BLaER1 (cell line): ENCODE measurements around the gene ADCY10.

Experiments
- H3K27ac ChIP-seq: shearing (Covaris generic); formaldehyde crosslinking; 2 replicates; pipeline ENCODE4 v1.8.1; 2022
- H3K27me3 ChIP-seq: shearing (Covaris generic); formaldehyde crosslinking; 2 replicates; pipeline ENCODE4 v1.8.1; 2022
- H3K36me3 ChIP-seq: shearing (Covaris generic); formaldehyde crosslinking; 2 replicates; pipeline ENCODE4 v1.8.1; 2022
- H3K4me1 ChIP-seq: shearing (Covaris generic); formaldehyde crosslinking; 2 replicates; pipeline ENCODE4 v1.8.1; 2022
- H3K4me2 ChIP-seq: shearing (Covaris generic); formaldehyde crosslinking; 2 replicates; pipeline ENCODE4 v1.8.1; 2022
- H3K4me3 ChIP-seq: shearing (Covaris generic); formaldehyde crosslinking; 2 replicates; pipeline ENCODE4 v1.8.1; 2022
- H3K9ac ChIP-seq: shearing (Covaris generic); formaldehyde crosslinking; 2 replicates; pipeline ENCODE4 v1.8.1; 2022
- H3K9me3 ChIP-seq: shearing (Covaris generic); formaldehyde crosslinking; 2 replicates; pipeline ENCODE4 v1.8.1; 2022
- H4K20me1 ChIP-seq: shearing (Covaris generic); formaldehyde crosslinking; 2 replicates; pipeline ENCODE4 v1.8.1; 2022
- Cebpa-rat ChIP-seq: shearing (Covaris generic); IDR thresholded peaks from 2 replicates; pipeline ENCODE4 v1.8.1; 2022

Gene ADCY10

GRCh38 chr1:167912294-167912693 lies 1.6 kb downstream of the ADCY10 start:
- no peak overlapping the region for H3K4me3 ChIP-seq
- no peak overlapping the region for H3K9ac ChIP-seq
- no peaks in the 10 kb centered on the region for H3K4me1 ChIP-seq
- H4K20me1 ChIP-seq, result no peaks in the 10 kb centered on the region
- H3K4me2 ChIP-seq, result no peak overlapping the region
- H3K36me3 ChIP-seq, result peaks cover 20% of the 10 kb centered on the region
- no peak overlapping the region for H3K27ac ChIP-seq
- TF ChIP-seq Cebpa-rat, result no peak
- no peaks in the 10 kb centered on the region for H3K27me3 ChIP-seq
- H3K9me3 ChIP-seq, result peaks cover 18% of the 10 kb centered on the region

- H3K36me3 ChIP-seq, result peaks cover 15% of the 10 kb centered on the region
- H3K27ac ChIP-seq, result no peak overlapping the region
Observed at GRCh38 chr1:167911413-167911812, 2.5 kb downstream of the ADCY10 start.

GRCh38 chr1:167910530-167910929 lies 3.4 kb downstream of the ADCY10 start:
- peaks cover 7% of the 10 kb centered on the region for H3K36me3 ChIP-seq
- peaks cover 18% of the 10 kb centered on the region for H3K9me3 ChIP-seq
- H3K27ac ChIP-seq, result no peak overlapping the region
- H3K4me2 ChIP-seq, result no peak overlapping the region
- H3K27me3 ChIP-seq, result no peaks in the 10 kb centered on the region
- H3K4me3 ChIP-seq, result no peak overlapping the region
- no peaks in the 10 kb centered on the region for H4K20me1 ChIP-seq
- no peaks in the 10 kb centered on the region for H3K4me1 ChIP-seq
- no peak overlapping the region for H3K9ac ChIP-seq
- no peak for TF ChIP-seq Cebpa-rat

More at GRCh38 chr1:167911413-167911812, 2.5 kb downstream of the ADCY10 start:
- H3K4me2 ChIP-seq, result no peak overlapping the region
- peaks cover 18% of the 10 kb centered on the region for H3K9me3 ChIP-seq
- no peak overlapping the region for H3K4me3 ChIP-seq
- no peak overlapping the region for H3K9ac ChIP-seq
- H3K27me3 ChIP-seq, result no peaks in the 10 kb centered on the region
- no peaks in the 10 kb centered on the region for H4K20me1 ChIP-seq
- TF ChIP-seq Cebpa-rat, result no peak
- no peaks in the 10 kb centered on the region for H3K4me1 ChIP-seq

- H3K4me3 ChIP-seq, result no peak overlapping the region
- H3K36me3 ChIP-seq, result peaks cover 5% of the 10 kb centered on the region; the same call in 1 of the 2 replicates
- no peak overlapping the region for H3K4me2 ChIP-seq
- H3K9me3 ChIP-seq, result peaks cover 18% of the 10 kb centered on the region
- no peak overlapping the region for H3K27ac ChIP-seq
- no peak overlapping the region for H3K9ac ChIP-seq
- no peaks in the 10 kb centered on the region for H3K27me3 ChIP-seq
- H3K4me1 ChIP-seq, result no peaks in the 10 kb centered on the region
- H4K20me1 ChIP-seq, result no peaks in the 10 kb centered on the region
- TF ChIP-seq Cebpa-rat, result no peak
Observed at GRCh38 chr1:167909691-167910180, 4.2 kb downstream of the ADCY10 start.

- no peak for TF ChIP-seq Cebpa-rat
- Histone ChIP-seq H4K20me1 (no peaks in the 10 kb centered on the region), H3K27me3 (no peaks in the 10 kb centered on the region), H3K27ac (no peak overlapping the region), H3K9ac (no peak overlapping the region), H3K4me3 (no peak overlapping the region), H3K4me2 (no peak overlapping the region), H3K4me1 (no peaks in the 10 kb centered on the region), H3K9me3 (peaks cover 17% of the 10 kb centered on the region), H3K36me3 (no peaks in the 10 kb centered on the region)
Observed at GRCh38 chr1:167905671-167906070, 8.3 kb downstream of the ADCY10 start.

- Histone ChIP-seq H3K4me2 (no peak overlapping the region), H4K20me1 (no peaks in the 10 kb centered on the region), H3K27ac (no peak overlapping the region), H3K4me3 (no peak overlapping the region), H3K27me3 (no peaks in the 10 kb centered on the region), H3K4me1 (peaks cover under 1% of the 10 kb centered on the region; the same call in 1 of the 2 replicates), H3K9ac (no peak overlapping the region), H3K9me3 (peaks cover 12% of the 10 kb centered on the region), H3K36me3 (no peaks in the 10 kb centered on the region)
- TF ChIP-seq Cebpa-rat, result no peak
Observed at GRCh38 chr1:167905182-167905581, 8.8 kb downstream of the ADCY10 start.

- Histone ChIP-seq H3K27me3 (no peaks in the 10 kb centered on the region), H4K20me1 (no peaks in the 10 kb centered on the region), H3K4me2 (no peak overlapping the region), H3K36me3 (no peaks in the 10 kb centered on the region), H3K4me3 (no peak overlapping the region), H3K4me1 (peaks cover 6% of the 10 kb centered on the region; the same call in 1 of the 2 replicates), H3K9ac (no peak overlapping the region), H3K27ac (no peak overlapping the region), H3K9me3 (peaks cover 7% of the 10 kb centered on the region)
- TF ChIP-seq Cebpa-rat, result no peak
Observed at GRCh38 chr1:167904652-167905130, 9.2 kb downstream of the ADCY10 start.

GRCh38 chr1:167900907-167901306 lies 13.0 kb downstream of the ADCY10 start:
- H3K27ac ChIP-seq, result no peak overlapping the region

GRCh38 chr1:167899253-167899681 lies 14.7 kb downstream of the ADCY10 start:
- H3K4me3 ChIP-seq, result no peak overlapping the region
- H4K20me1 ChIP-seq, result no peaks in the 10 kb centered on the region
- peaks cover 12% of the 10 kb centered on the region; the same call in 1 of the 2 replicates for H3K4me1 ChIP-seq
- H3K27ac ChIP-seq, result no peak overlapping the region
- no peak overlapping the region for H3K4me2 ChIP-seq
- H3K9me3 ChIP-seq, result no peaks in the 10 kb centered on the region
- H3K36me3 ChIP-seq, result no peaks in the 10 kb centered on the region
- no peaks in the 10 kb centered on the region for H3K27me3 ChIP-seq
- no peak for TF ChIP-seq Cebpa-rat
- H3K9ac ChIP-seq, result no peak overlapping the region

More at GRCh38 chr1:167900907-167901306, 13.0 kb downstream of the ADCY10 start:
- Histone ChIP-seq H3K36me3 (no peaks in the 10 kb centered on the region), H3K4me2 (no peak overlapping the region), H4K20me1 (no peaks in the 10 kb centered on the region), H3K9ac (no peak overlapping the region), H3K9me3 (no peaks in the 10 kb centered on the region), H3K4me3 (no peak overlapping the region), H3K27me3 (no peaks in the 10 kb centered on the region), H3K4me1 (peaks cover 12% of the 10 kb centered on the region; the same call in 1 of the 2 replicates)
- TF ChIP-seq Cebpa-rat, result no peak

GRCh38 chr1:167898578-167899222 lies 15.2 kb downstream of the ADCY10 start:
- no peak overlapping the region for H3K27ac ChIP-seq

More at GRCh38 chr1:167898578-167899222, 15.2 kb downstream of the ADCY10 start:
- Histone ChIP-seq H3K27me3 (no peaks in the 10 kb centered on the region), H3K9ac (no peak overlapping the region), H3K36me3 (no peaks in the 10 kb centered on the region), H4K20me1 (no peaks in the 10 kb centered on the region), H3K4me2 (no peak overlapping the region), H3K4me1 (peaks cover 12% of the 10 kb centered on the region; the same call in 1 of the 2 replicates), H3K9me3 (no peaks in the 10 kb centered on the region), H3K4me3 (no peak overlapping the region)
- no peak for TF ChIP-seq Cebpa-rat
